A172 (cell line): ENCODE data around the gene LARGE1. TPM values are rescaled to one million over a fixed set of nuclear protein-coding genes. Genes with fewer than 3 reads are reported as not detected.
A peak's percentile ranks its signal among the peaks of the same experiment; 100 is the strongest.

Source experiments
- DNase-seq: peaks from one replicate; pipeline ENCODE4 v3.0.0-alpha.2; 2015; ENCODE audit warnings: low spot score
- total RNA-seq: library from RNA; depleted of rRNA; stranded (reverse); fragments of >200 nt; shearing (Covaris generic); gene quantifications from 2 replicates; pipeline ENCODE4 v1.2.3, GENCODE V29; 2014

Gene LARGE1
- total RNA-seq, 1 experiment from 2014 or later, result 4.9 TPM

- no peak for DNase-seq
Observed at GRCh38 chr22:33913188-33913587, 7.1 kb downstream of the LARGE1 start.

GRCh38 chr22:33909911-33910310 is 10.4 kb downstream of the LARGE1 start:
- no peak for DNase-seq

- DNase-seq, result peak; percentile 30
Observed at GRCh38 chr22:33909075-33909458, 11.2 kb downstream of the LARGE1 start.

DNA sequence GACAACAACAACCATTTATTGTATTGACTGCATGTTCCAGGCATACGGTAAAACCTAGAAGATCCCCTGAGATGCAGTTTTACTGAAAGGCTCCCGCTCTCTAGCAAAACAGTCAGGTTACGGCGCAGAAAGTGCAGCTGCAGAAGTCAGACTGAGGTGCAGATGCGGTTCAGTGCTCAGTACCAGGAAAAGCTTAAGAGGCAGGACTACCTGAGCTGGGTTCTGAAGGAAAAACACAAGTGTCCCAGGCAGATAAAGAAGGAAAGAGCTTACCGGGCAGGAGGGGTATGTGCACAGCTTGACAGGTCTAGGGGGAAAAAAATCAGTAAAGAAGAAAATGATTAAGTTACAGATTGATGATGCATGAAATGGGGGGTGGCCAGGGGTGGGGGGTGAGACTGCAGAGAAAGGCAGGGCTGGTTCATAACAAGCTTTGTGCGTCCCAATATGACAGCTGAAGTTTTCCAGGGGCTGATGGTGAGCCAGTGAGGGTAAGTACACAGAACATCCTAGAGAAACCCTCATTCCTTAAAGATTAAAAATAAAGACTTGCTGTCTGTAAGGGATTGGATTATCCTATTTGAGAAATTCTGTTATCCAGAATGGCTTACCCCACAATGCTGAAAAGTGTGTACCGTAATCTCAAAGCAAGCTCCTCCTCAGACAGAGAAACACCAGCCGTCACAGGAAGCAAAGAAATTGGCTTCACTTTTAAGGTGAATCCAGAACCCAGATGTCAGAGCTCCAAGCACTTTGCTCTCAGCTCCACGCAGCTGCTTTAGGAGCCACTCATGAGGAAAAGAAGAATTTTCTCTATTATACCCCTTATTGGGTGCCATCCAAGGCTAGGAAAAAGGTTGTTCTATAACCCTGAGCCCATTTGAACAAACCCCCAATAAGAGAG is 11.9 kb downstream of the LARGE1 start:
- DNase-seq, result no peak

DNA sequence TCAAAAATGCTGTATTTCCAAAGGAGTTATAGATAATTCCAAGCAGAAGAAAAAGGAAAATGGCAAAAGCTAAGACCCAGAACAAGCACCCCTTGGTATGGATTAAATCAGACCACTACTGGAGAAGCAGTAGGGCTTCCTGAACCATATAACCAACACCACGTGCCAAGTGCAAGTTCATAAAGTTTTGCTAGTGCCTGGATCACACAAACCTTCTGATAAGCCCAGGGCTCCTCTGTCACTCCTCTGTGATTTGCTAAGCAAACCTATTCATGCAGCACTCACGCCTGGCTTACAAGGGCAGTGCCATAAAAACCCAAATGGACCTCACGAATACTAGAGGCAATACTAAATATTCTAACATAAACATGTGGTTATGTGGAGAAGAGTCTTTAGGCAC is 13.3 kb downstream of the LARGE1 start:
- DNase-seq, result no peak

- DNase-seq, result no peak
Observed at GRCh38 chr22:33906475-33906874, 13.8 kb downstream of the LARGE1 start.

DNA sequence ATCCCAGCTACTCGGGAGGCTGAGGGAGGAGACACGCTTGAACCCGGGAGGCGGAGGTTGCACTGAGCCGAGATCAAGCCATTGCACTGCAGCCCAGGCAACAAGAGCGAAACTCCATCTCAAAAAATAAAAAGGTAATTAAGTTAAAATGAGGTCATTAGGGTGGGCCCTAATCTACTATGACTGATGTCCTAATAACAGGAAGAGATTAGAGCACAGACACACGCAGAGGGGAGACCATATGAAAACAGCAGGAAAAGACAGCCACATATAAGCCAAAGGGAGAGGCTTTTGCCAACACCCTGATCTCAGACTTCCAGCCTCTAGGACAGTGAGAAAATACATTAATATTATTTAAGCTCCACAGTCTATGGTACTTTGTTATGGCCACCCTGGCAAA is 17.3 kb downstream of the LARGE1 start:
- no peak for DNase-seq

GRCh38 chr22:33902073-33902472 is 18.2 kb downstream of the LARGE1 start:
- no peak for DNase-seq

DNA sequence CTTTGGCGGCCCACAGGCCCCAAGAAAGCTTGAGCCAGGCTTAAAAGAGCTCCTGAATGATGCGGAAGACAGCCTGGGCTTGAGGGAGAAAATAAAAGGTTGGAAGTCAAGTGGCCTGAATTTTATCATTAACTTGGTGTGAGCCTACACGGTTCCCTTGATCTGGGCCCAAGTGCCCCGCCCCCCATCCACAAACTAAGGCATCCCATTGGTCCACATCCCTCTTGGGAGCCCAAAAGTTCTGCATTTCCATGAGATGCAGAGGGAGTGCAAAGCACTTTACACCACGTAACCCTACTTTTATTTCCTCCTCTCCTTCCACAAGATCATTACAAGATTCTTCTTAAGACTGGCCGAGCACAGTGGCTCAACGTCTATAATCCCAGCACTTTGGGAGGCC is 22.2 kb downstream of the LARGE1 start:
- no peak for DNase-seq

DNA sequence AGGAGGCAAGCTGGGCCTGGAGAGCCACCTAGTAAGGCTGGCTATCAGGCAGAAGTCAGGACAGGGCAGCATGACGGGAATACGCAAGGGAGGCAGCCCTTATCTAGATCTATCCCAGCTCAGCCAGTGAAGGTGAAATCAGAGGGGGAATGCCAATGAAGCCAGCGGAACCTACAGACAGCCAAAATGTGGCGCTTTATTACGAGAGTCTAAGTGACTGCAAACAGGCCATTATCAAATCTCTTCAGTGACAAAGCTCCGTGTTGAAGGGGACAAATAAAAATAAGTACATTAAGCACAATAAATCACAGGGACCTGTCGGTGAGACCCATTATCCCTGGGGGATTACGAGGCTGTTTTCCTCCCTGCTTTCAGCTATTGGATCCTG is 22.8 kb downstream of the LARGE1 start:
- DNase-seq, result no peak

GRCh38 chr22:33896575-33897447 is 23.5 kb downstream of the LARGE1 start:
- no peak for DNase-seq

- DNase-seq, result no peak
Observed at GRCh38 chr22:33896154-33896553, 24.1 kb downstream of the LARGE1 start.

DNA sequence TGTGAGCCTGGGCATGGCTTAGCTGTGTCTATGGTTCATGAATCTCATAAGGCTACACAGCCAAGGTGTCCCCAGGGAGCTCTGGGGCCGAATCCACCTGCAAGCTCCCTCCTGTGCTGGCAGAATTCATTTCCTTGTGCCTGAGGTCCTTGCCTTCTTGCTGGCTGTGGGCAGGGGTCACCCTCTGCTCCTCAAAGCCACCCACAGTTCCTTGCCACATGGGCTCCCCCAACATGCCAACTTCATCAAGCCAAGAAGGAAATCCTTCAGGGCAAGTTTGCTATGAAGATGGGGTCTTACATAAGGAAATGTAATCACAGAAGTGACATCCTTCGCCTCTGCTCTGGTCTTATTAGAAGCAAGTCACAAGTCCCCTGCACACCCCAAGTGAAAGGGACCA is 24.8 kb downstream of the LARGE1 start:
- DNase-seq, result no peak

GRCh38 chr22:33894515-33894914 is 25.8 kb downstream of the LARGE1 start:
- no peak for DNase-seq

DNA sequence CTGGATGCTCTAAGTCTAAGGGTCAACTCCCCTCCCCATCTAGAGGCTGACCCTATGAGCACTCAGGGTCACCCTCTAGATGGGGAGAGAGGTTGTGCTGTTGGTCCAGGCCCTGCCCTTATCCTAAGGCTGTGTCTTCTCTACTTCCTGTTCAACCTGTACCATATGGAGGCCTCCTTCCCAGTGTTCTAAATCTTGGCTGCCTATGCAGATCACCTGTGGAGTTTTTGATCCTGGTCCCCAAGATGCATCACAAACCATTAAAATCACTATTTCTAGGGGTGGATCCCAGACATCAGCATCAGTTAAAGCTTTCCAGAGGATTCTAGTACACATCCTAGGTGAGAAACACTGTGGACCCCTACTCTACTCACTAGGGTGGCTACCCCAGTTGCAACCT is 26.2 kb downstream of the LARGE1 start:
- no peak for DNase-seq

GRCh38 chr22:33893512-33893911 is 26.8 kb downstream of the LARGE1 start:
- DNase-seq, result no peak

GRCh38 chr22:33891992-33892391 is 28.3 kb downstream of the LARGE1 start:
- no peak for DNase-seq

DNA sequence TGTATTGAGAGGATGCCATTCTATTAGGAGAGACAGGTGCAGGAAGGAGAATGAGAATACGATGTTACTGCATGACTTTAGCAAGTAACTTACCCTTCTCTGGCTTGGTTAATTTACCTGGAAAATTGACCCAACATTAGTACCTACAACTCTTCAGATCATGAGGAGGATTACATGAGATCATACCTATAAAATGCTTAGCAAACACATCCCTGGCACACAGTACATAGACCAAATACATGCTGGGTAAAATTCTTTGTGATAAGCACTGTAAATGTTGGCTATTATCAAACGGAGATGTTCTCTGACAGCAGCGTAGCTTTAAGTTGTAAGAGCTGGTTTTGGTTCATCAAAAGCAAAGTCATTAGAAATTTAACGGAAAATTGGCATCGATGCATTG is 28.8 kb downstream of the LARGE1 start:
- no peak for DNase-seq

- DNase-seq, result no peak
Observed at GRCh38 chr22:33889748-33890147, 30.5 kb downstream of the LARGE1 start.

DNA sequence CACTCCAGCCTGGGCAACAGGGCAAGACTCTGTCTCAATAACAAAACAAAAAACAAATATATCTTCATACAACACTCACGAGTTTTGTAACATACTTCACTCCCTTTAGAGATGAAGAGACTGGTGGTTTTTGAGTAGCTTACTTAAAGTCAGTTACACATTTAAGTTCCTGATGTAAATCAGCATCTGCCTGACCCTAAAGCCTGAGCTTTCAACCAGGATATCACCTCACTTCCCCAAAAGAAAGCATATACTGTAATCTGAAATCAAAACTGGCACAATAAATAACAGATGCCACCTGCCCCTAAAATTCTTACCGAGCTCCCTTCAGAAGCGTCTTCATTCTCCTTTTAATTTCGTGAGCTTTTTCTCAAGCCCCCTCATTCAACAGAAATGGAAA is 31.5 kb downstream of the LARGE1 start:
- DNase-seq, result no peak

GRCh38 chr22:33887173-33887572 is 33.1 kb downstream of the LARGE1 start:
- no peak for DNase-seq

DNA sequence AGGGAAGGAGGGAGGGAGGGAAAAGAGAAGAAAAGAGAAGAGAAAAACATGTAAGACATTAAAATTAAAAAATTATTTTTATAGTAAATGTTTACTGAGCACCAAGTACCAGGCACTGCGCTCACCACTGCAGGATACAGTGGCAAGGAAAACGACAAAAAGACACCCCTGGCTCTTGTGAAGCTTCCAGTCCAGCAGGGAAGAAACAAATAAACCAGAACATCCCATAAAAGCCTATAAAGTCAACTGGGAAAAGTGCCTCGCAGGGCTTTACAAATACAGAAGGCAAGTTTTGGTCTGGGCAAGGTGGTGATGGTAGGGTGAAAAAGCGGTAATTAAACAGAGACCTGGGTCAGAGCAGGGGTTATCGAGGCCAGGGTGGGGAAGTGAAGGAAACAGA is 33.6 kb downstream of the LARGE1 start:
- no peak for DNase-seq

- DNase-seq, result no peak
Observed at GRCh38 chr22:33884829-33885228, 35.4 kb downstream of the LARGE1 start.
